Astrocyte (in vitro differentiated cells and primary cell): Measurements from ENCODE around the gene SMIM27.

Source experiments
- EZH2 ChIP-seq: IDR thresholded peaks from 2 replicates; pipeline ENCODE4 v1.6.1; 2012; ENCODE audit warnings: mild to moderate bottlenecking, low read length, inconsistent platforms; ENCODE audit not compliant: insufficient read depth
- TF ChIP-seq, protein P1 (sequence below): IDR thresholded peaks from 2 replicates; pipeline ENCODE4 v1.5.1; 2011; ENCODE audit warnings: low read depth, mild to moderate bottlenecking, inconsistent platforms, low read length, moderate library complexity; ENCODE audit not compliant: insufficient read depth

- no peak for TF ChIP-seq EZH2
- TF ChIP-seq, protein P1, sequence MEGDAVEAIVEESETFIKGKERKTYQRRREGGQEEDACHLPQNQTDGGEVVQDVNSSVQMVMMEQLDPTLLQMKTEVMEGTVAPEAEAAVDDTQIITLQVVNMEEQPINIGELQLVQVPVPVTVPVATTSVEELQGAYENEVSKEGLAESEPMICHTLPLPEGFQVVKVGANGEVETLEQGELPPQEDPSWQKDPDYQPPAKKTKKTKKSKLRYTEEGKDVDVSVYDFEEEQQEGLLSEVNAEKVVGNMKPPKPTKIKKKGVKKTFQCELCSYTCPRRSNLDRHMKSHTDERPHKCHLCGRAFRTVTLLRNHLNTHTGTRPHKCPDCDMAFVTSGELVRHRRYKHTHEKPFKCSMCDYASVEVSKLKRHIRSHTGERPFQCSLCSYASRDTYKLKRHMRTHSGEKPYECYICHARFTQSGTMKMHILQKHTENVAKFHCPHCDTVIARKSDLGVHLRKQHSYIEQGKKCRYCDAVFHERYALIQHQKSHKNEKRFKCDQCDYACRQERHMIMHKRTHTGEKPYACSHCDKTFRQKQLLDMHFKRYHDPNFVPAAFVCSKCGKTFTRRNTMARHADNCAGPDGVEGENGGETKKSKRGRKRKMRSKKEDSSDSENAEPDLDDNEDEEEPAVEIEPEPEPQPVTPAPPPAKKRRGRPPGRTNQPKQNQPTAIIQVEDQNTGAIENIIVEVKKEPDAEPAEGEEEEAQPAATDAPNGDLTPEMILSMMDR, result no peak
Measured at GRCh38 chr9:32573821-32574220, 21.7 kb downstream of the SMIM27 start.
